Keratinocyte (primary cell): ENCODE data around the gene TACR2. TPM values are rescaled to one million over a fixed set of nuclear protein-coding genes. Genes with fewer than 3 reads are reported as not detected.

Experiments
- DNase-seq: peaks from one replicate; pipeline ENCODE4 v3.0.0-alpha.2; 2011; ENCODE audit warnings: low read depth, missing footprints, low spot score
- FAIRE-seq: peaks from 2 replicates; lab custom pipeline; 2011; peaks lifted over from hg19 to GRCh38; lab: Jason Lieb, UNC
- H2AFZ ChIP-seq: 2 replicates; pipeline ENCODE4 v1.6.0; 2012; ENCODE audit warnings: low read length, control low read depth, inconsistent platforms; ENCODE audit not compliant: control insufficient read depth
- H3K27ac ChIP-seq: 2 replicates; pipeline ENCODE4 v1.5.1; 2011; ENCODE audit warnings: low read length; ENCODE audit not compliant: control insufficient read depth, insufficient read depth
- H3K27me3 ChIP-seq: 3 replicates; pipeline ENCODE4 v1.6.0; 2011; ENCODE audit warnings: low read length; ENCODE audit not compliant: control insufficient read depth, insufficient read depth; ENCODE audit errors: extremely low read depth
- H3K36me3 ChIP-seq, 2 experiments: 2 replicates in 1 of 2; 3 replicates in 1 of 2; pipeline ENCODE4 v1.5.1; 2011; ENCODE audit warnings: low read length in 2 of 2, mild to moderate bottlenecking in 1 of 2; ENCODE audit not compliant: control insufficient read depth in 2 of 2, insufficient read depth in 2 of 2; ENCODE audit errors: extremely low read depth in 1 of 2
- H3K4me1 ChIP-seq: 3 replicates; pipeline ENCODE4 v1.5.1; 2011; ENCODE audit warnings: low read length; ENCODE audit not compliant: control insufficient read depth, insufficient read depth; ENCODE audit errors: extremely low read depth
- H3K4me2 ChIP-seq: 3 replicates; pipeline ENCODE4 v1.6.0; 2011; ENCODE audit warnings: low read depth, low read length; ENCODE audit not compliant: control insufficient read depth, insufficient read depth; ENCODE audit errors: extremely low read depth
- H3K4me3 ChIP-seq, 3 experiments: fragments of 200-600 bp in 1 of 3; sonication (generic) in 1 of 3; 2 replicates in 2 of 3; 3 replicates in 1 of 3; pipeline ENCODE4 v1.5.1; 2011 to 2016; ENCODE audit warnings: low read length in 3 of 3, mild to moderate bottlenecking in 3 of 3, control low read depth in 2 of 3, inconsistent platforms in 1 of 3, low read depth in 1 of 3, mixed read lengths in 1 of 3, mixed run types in 1 of 3, moderate library complexity in 1 of 3; ENCODE audit not compliant: control insufficient read depth in 2 of 3, insufficient read depth in 2 of 3; ENCODE audit errors: extremely low read depth in 1 of 3
- H3K79me2 ChIP-seq: 2 replicates; pipeline ENCODE4 v1.6.0; 2012; ENCODE audit warnings: low read length; ENCODE audit not compliant: control insufficient read depth, insufficient read depth
- H3K9ac ChIP-seq: 3 replicates; pipeline ENCODE4 v1.6.0; 2011; ENCODE audit warnings: low read length; ENCODE audit not compliant: control insufficient read depth, insufficient read depth; ENCODE audit errors: extremely low read depth
- H3K9me1 ChIP-seq: 3 replicates; pipeline ENCODE4 v1.6.0; 2011; ENCODE audit warnings: low read length; ENCODE audit not compliant: control insufficient read depth, insufficient read depth; ENCODE audit errors: extremely low read depth
- H3K9me3 ChIP-seq: 2 replicates; pipeline ENCODE4 v1.5.1; 2012; ENCODE audit warnings: low read depth, low read length; ENCODE audit not compliant: control insufficient read depth
- H4K20me1 ChIP-seq: 3 replicates; pipeline ENCODE4 v1.6.0; 2011; ENCODE audit warnings: low read length; ENCODE audit not compliant: control insufficient read depth, insufficient read depth; ENCODE audit errors: extremely low read depth
- EZH2 ChIP-seq: IDR thresholded peaks from one replicate; pipeline ENCODE4 v1.6.1; 2012; ENCODE audit warnings: inconsistent platforms, mild to moderate bottlenecking, low read length, moderate library complexity
- dilution Hi-C: fragments of 300-500 bp; cut with MboI; formaldehyde crosslinking; loops from one replicate; pipeline ENCODE4 v1.7.0; 2020; ENCODE audit warnings: low sequenced_read_pairs; ENCODE audit not compliant: extremely low pct_ligation_motif_present
- polyA plus RNA-seq, 5 experiments: library from polyadenylated mRNA; depleted of rRNA in 3 of 5; stranded (reverse) in 3 of 5; stranded (forward) in 1 of 5; unstranded in 1 of 5; fragments of >200 nt; gene quantifications; 1 replicate in 1 of 5; 2 replicates in 3 of 5; 3 replicates in 1 of 5; pipeline versions ENCODE4 v1.2.1 to v1.2.3, GENCODE V29; 2011 to 2012; ENCODE audit warnings: missing spikeins in 2 of 5, low read depth in 1 of 5, low replicate concordance in 1 of 5
- TF ChIP-seq, protein P1 (sequence below), 3 experiments: IDR thresholded peaks in 1 of 3; conservative IDR thresholded peaks in 1 of 3; optimal IDR thresholded peaks in 1 of 3; 2 replicates in 2 of 3; 3 replicates in 1 of 3; pipeline versions ENCODE3 to v1.5.1; 2011; ENCODE audit warnings: low read length in 3 of 3, mild to moderate bottlenecking in 3 of 3, moderate library complexity in 2 of 3, control low read depth in 1 of 3, inconsistent platforms in 1 of 3; ENCODE audit not compliant: insufficient read depth in 2 of 3; ENCODE audit errors: extremely low read depth in 1 of 3

TACR2 gene
- polyA plus RNA-seq, 1 donor (not counting 4 experiments of a cell fraction or from before 2014, with no cell fraction given), result 0.07 TPM

DNA sequence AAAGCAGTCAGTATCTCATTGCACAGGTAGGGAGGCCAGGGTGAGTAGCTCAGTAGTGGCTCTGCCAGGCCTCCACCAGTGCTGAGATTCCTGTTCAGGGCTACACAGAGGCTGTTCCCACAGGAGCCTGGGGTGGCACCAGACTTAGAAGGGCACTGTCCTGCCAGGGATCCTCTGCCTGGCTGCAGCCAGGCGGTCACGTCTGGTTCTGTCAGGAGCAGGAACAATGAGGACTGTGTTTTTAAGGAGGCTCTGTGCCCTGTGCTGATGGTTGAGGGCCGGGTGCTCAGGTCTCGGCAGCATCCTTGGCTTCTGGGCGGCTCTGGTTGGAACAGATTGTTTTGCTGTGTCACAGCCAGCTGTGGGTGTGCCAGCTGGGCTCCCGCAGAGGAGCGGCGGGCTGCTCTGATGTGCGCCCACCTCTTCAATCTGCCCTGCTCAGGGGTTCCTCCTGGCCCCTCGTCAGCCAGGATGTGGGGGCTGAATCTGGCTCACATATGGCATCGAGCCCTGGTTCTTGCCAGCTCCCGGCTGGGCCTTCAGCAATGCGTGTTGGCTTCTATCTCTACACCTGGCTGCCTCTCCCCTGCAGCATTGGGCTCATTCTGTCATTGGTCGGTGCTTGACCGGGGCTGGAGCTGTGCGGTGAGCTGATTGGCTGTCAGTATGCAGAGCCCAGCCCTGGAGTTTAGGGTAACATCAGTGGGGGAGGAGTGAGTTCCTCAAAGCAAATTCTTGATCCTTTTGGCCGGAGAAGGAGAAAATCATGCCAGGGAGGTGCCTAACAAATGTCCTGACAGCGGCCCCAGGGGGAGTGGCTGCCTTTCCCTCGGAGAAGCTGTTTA lies 41.2 kb downstream of the TACR2 start:
- TF ChIP-seq, protein P1, sequence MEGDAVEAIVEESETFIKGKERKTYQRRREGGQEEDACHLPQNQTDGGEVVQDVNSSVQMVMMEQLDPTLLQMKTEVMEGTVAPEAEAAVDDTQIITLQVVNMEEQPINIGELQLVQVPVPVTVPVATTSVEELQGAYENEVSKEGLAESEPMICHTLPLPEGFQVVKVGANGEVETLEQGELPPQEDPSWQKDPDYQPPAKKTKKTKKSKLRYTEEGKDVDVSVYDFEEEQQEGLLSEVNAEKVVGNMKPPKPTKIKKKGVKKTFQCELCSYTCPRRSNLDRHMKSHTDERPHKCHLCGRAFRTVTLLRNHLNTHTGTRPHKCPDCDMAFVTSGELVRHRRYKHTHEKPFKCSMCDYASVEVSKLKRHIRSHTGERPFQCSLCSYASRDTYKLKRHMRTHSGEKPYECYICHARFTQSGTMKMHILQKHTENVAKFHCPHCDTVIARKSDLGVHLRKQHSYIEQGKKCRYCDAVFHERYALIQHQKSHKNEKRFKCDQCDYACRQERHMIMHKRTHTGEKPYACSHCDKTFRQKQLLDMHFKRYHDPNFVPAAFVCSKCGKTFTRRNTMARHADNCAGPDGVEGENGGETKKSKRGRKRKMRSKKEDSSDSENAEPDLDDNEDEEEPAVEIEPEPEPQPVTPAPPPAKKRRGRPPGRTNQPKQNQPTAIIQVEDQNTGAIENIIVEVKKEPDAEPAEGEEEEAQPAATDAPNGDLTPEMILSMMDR (optimal IDR thresholded peaks at IDR 0.05 in 1 of 3, IDR thresholded peaks at IDR 0.05 in 1 of 3, conservative IDR thresholded peaks at IDR 0.05 in 1 of 3; ENCODE audit: extremely low read depth in 1 of 3, insufficient read depth in 2 of 3, low read length in 3 of 3), result peak in 1 of 3 experiments; percentile 13
- TF ChIP-seq EZH2, result no peak
- FAIRE-seq, result peak; percentile 93
- H3K9me3 ChIP-seq, result no peaks in the 10 kb centered on the region
- DNase-seq, result no peak
- H3K79me2 ChIP-seq, result peaks cover 2% of the 10 kb centered on the region
- no peaks in the 10 kb centered on the region for H3K27me3 ChIP-seq
- H3K36me3 ChIP-seq, result peaks cover 23 to 37% of the 10 kb centered on the region in 2 experiments
- peaks cover 35% of the 10 kb centered on the region for H3K4me1 ChIP-seq
- no peak overlapping the region for H2AFZ ChIP-seq
- peaks cover 3% of the 10 kb centered on the region for H3K9me1 ChIP-seq
- dilution Hi-C loops, result no loop called here
- no peak overlapping the region for H3K4me3 ChIP-seq
- H3K4me2 ChIP-seq, result peak overlapping the region; percentile 49
- H3K9ac ChIP-seq, result peak overlapping the region; percentile 8
- H3K27ac ChIP-seq, result peak overlapping the region; percentile 59
- H4K20me1 ChIP-seq, result no peaks in the 10 kb centered on the region

DNA sequence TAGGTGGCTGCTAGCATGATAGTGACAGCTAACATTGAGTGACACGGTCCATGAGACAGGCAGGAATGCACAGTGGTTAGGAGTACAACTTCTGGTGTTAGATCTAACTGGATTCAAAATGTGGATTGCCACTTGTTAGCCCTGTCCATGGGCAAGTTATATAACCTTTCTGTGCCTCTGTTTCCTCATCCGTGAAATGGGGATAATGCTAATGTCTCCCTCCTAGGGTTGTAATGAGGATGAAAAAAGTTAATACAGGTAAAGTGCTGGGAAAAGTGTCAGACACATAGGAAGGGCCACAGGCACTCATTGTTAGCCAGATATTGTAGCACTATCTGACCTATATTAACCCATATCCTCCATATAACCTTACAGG lies 41.8 kb downstream of the TACR2 start:
- no peak overlapping the region for H3K4me3 ChIP-seq
- peaks cover 35% of the 10 kb centered on the region for H3K4me1 ChIP-seq
- H3K79me2 ChIP-seq, result peaks cover 2% of the 10 kb centered on the region
- peak overlapping the region; percentile 17 for H3K9ac ChIP-seq
- H2AFZ ChIP-seq, result no peak overlapping the region
- peak overlapping the region; percentile 49 for H3K4me2 ChIP-seq
- dilution Hi-C loops, result no loop called here
- TF ChIP-seq, protein P1 (optimal IDR thresholded peaks at IDR 0.05 in 1 of 3, IDR thresholded peaks at IDR 0.05 in 1 of 3, conservative IDR thresholded peaks at IDR 0.05 in 1 of 3; ENCODE audit: extremely low read depth in 1 of 3, insufficient read depth in 2 of 3, low read length in 3 of 3), result no peak
- no peak for TF ChIP-seq EZH2
- DNase-seq, result no peak
- no peaks in the 10 kb centered on the region for H3K9me3 ChIP-seq
- FAIRE-seq, result peak; percentile 56
- H3K9me1 ChIP-seq, result peaks cover 3% of the 10 kb centered on the region
- peak overlapping the region; percentile 59 for H3K27ac ChIP-seq
- H3K27me3 ChIP-seq, result no peaks in the 10 kb centered on the region
- H3K36me3 ChIP-seq, result peaks cover 20 to 39% of the 10 kb centered on the region in 2 experiments
- no peaks in the 10 kb centered on the region for H4K20me1 ChIP-seq
